Lung (tissue), 12 donors: Measurements from ENCODE around the gene MYLIP. TPM values are rescaled to one million over a fixed set of nuclear protein-coding genes. Genes with fewer than 3 reads are reported as not detected.

Source experiments
- ATAC-seq: fragments of 200-7000 bp; cut with Tn5 transposase; one replicate; pipeline ENCODE4 v1.9.1; 2020; ENCODE audit warnings: moderate number of reproducible peaks; ENCODE audit not compliant: insufficient read depth, low FRiP score
- DNase-seq, 3 donors: peaks; one replicate each; pipeline ENCODE4 v3.0.0-alpha.2; 2013 to 2017
- H3K27ac ChIP-seq, 2 donors: one replicate each; pipeline ENCODE4 v1.5.1; 2013; ENCODE audit warnings: mild to moderate bottlenecking in 2 of 2, moderate library complexity in 2 of 2, control low read depth in 1 of 2, inconsistent platforms in 1 of 2, low read depth in 1 of 2, low read length in 1 of 2
- H3K27me3 ChIP-seq, 3 donors: one replicate each; pipeline ENCODE4 v1.5.1; 2013; ENCODE audit warnings: low read length in 2 of 3; ENCODE audit not compliant: control insufficient read depth in 3 of 3, insufficient read depth in 3 of 3
- H3K36me3 ChIP-seq, 4 donors: one replicate each; pipeline ENCODE4 v1.5.1; 2013; ENCODE audit warnings: low read length in 4 of 4, mild to moderate bottlenecking in 1 of 4, moderate library complexity in 1 of 4; ENCODE audit not compliant: control insufficient read depth in 4 of 4, insufficient read depth in 4 of 4
- H3K4me1 ChIP-seq, 5 donors: one replicate each; pipeline ENCODE4 v1.5.1; 2013; ENCODE audit warnings: low read length in 5 of 5, mild to moderate bottlenecking in 2 of 5, moderate library complexity in 1 of 5; ENCODE audit not compliant: control insufficient read depth in 5 of 5, insufficient read depth in 5 of 5
- H3K4me3 ChIP-seq: one replicate; pipeline ENCODE4 v1.5.1; 2013; ENCODE audit warnings: mild to moderate bottlenecking, control low read depth, moderate library complexity
- H3K9ac ChIP-seq, 2 donors: one replicate each; pipeline ENCODE4 v1.5.1; 2013; ENCODE audit warnings: low read length in 2 of 2, control low read depth in 1 of 2; ENCODE audit not compliant: insufficient read depth in 1 of 2
- H3K9me3 ChIP-seq, 4 donors: one replicate each; pipeline ENCODE4 v1.5.1; 2013; ENCODE audit warnings: low read length in 3 of 4, mild to moderate bottlenecking in 1 of 4, moderate library complexity in 1 of 4; ENCODE audit not compliant: control insufficient read depth in 4 of 4, insufficient read depth in 3 of 4
- WGBS, 2 donors: extraction: QIAGEN DNeasy Blood & Tissue Kit; methylation state at CpG; one replicate each; pipeline ENCODE4 v1.1.7; 2013; 5-methylcytosine and 5-hydroxymethylcytosine counted together
- polyA plus RNA-seq, 2 donors: library from polyadenylated mRNA; stranded (reverse); fragments of 200-250 nt; gene quantifications; one replicate each; pipeline ENCODE4 v1.2.1, GENCODE V29; 2013
- total RNA-seq, 2 donors: library from RNA; depleted of rRNA in 1 of 2; stranded (reverse); fragments of >200 nt in 1 of 2; gene quantifications; one replicate each; pipeline ENCODE4 v1.2.1, GENCODE V29; 2014 to 2021
- TF ChIP-seq, protein P1 (sequence below): IDR thresholded peaks from 2 replicates; pipeline ENCODE4 v1.5.1; 2012; ENCODE audit warnings: mild to moderate bottlenecking; ENCODE audit errors: control extremely low read depth, extremely low read depth
- donor health status: control.
- donor health status: control.
- donor health status: Bipolar disorder and iron deficiency.
- donor health status: healthy.
- donor health status: DM: yes; HTN: yes; CAD: no.

Gene MYLIP
- total and polyA plus RNA-seq, 4 donors = 16.7 to 118 (median 26.1) TPM

GRCh38 chr6:16184129-16184528 lies 55.2 kb downstream of the MYLIP start:
- DNase-seq (no peak), ATAC-seq (no peak)
- Histone ChIP-seq H3K4me3 (no peak overlapping the region), H3K27me3 (no peaks in the 10 kb centered on the region), H3K4me1 (peaks cover 0 to 2% (median 0%) of the 10 kb centered on the region in 5 donors), H3K36me3 (no peaks in the 10 kb centered on the region), H3K9ac (no peak overlapping the region), H3K9me3 (no peaks in the 10 kb centered on the region), H3K27ac (no peak overlapping the region)
- TF ChIP-seq, protein P1, sequence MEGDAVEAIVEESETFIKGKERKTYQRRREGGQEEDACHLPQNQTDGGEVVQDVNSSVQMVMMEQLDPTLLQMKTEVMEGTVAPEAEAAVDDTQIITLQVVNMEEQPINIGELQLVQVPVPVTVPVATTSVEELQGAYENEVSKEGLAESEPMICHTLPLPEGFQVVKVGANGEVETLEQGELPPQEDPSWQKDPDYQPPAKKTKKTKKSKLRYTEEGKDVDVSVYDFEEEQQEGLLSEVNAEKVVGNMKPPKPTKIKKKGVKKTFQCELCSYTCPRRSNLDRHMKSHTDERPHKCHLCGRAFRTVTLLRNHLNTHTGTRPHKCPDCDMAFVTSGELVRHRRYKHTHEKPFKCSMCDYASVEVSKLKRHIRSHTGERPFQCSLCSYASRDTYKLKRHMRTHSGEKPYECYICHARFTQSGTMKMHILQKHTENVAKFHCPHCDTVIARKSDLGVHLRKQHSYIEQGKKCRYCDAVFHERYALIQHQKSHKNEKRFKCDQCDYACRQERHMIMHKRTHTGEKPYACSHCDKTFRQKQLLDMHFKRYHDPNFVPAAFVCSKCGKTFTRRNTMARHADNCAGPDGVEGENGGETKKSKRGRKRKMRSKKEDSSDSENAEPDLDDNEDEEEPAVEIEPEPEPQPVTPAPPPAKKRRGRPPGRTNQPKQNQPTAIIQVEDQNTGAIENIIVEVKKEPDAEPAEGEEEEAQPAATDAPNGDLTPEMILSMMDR = no peak
- 25 to 40% methylated on average over 3 of the region's 3 CpGs for WGBS, 2 donors

- Histone ChIP-seq H3K27ac (no peak overlapping the region), H3K9ac (no peak overlapping the region), H3K9me3 (no peaks in the 10 kb centered on the region), H3K4me3 (no peak overlapping the region), H3K36me3 (no peaks in the 10 kb centered on the region), H3K4me1 (peaks cover 0 to 2% (median 0%) of the 10 kb centered on the region in 5 donors), H3K27me3 (no peaks in the 10 kb centered on the region)
- DNase-seq = no peak
- 75 to 90% methylated on average over 3 of the region's 3 CpGs for WGBS, 2 donors
- ATAC-seq = no peak
- TF ChIP-seq, protein P1 = no peak
Observed at GRCh38 chr6:16184551-16184950, 55.7 kb downstream of the MYLIP start.

- Histone ChIP-seq H3K9ac (no peak overlapping the region), H3K4me1 (peaks cover 0 to 9% (median 0%) of the 10 kb centered on the region in 5 donors), H3K27ac (no peak overlapping the region), H3K36me3 (no peaks in the 10 kb centered on the region), H3K4me3 (no peak overlapping the region), H3K9me3 (no peaks in the 10 kb centered on the region), H3K27me3 (no peaks in the 10 kb centered on the region)
- WGBS, 2 donors = 92% methylated on average over 2 of the region's 2 CpGs
- TF ChIP-seq, protein P1 = no peak
- no peak for ATAC-seq
- DNase-seq = no peak
Observed at GRCh38 chr6:16187176-16187575, 58.3 kb downstream of the MYLIP start.

- Histone ChIP-seq H3K4me3 (no peak overlapping the region), H3K27ac (no peak overlapping the region), H3K27me3 (no peaks in the 10 kb centered on the region), H3K4me1 (peaks cover 0 to 7% (median 0%) of the 10 kb centered on the region in 5 donors), H3K36me3 (no peaks in the 10 kb centered on the region), H3K9me3 (no peaks in the 10 kb centered on the region), H3K9ac (no peak overlapping the region)
- ATAC-seq (no peak), DNase-seq (no peak)
- TF ChIP-seq, protein P1 = no peak
- WGBS, 2 donors = 73 to 94% methylated on average over 1 of the region's 1 CpG
Observed at GRCh38 chr6:16190214-16190613, 61.3 kb downstream of the MYLIP start.
